HK-2 (cell line): Measurements from ENCODE around the gene MMS22L.
A peak's percentile ranks its signal among the peaks of the same experiment; 100 is the strongest.

Experiments
- DNase-seq: peaks from one replicate; pipeline ENCODE4 v3.0.0-alpha.2; 2018; ENCODE audit not compliant: unreplicated experiment

Gene MMS22L

DNA sequence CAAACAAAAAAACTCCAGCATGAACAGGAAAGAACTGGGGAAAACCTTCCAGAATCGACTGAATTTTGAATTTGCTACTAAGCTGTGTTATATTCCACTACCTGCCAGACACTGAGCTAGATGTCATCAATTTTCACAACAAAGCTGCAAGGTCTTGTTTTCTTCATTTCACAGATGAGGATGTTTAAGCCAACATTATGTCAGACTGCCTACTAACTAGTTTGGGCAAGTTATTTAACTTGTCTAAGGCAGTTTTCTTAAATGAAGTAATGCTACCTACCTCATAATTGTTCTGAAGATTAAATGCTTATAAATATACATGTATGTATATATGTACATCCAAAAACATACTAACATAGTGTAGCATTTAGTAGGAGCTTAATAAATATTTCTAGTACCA lies 144.4 kb downstream of the MMS22L start:
- no peak for DNase-seq

DNA sequence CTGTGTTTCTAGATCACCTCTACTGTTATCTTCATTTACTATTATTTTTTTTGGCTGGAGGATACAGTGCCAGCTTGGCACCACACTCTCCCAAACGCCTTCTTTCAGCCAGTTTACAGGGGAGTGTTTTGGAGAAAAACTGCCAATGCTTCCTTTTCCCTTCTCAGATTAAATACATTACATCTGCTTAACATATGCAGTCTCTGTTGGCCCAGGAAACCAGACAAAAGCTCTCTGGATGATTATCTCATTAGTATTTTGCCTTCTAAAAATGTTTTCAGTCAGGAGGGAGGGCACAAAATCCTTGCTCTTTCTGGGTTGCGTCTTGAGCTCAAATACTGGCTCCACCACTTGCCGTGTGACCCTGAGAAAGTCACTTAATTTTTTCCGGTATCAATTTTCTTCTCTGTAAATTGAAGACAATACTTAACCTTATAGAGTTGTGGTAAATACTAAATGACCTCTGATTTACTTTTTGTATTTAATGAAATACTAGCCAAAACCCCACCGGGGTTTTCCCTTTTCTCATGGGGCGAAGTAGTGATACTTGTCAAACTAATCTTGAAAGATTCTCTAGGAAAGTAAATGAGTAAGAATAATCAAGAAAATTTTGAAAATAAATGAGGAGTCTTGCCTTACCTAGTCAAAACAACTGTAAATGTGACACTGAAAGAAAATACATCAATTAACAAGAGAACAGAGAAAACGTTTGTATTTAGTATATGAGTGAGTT lies 146.2 kb downstream of the MMS22L start:
- no peak for DNase-seq

DNA sequence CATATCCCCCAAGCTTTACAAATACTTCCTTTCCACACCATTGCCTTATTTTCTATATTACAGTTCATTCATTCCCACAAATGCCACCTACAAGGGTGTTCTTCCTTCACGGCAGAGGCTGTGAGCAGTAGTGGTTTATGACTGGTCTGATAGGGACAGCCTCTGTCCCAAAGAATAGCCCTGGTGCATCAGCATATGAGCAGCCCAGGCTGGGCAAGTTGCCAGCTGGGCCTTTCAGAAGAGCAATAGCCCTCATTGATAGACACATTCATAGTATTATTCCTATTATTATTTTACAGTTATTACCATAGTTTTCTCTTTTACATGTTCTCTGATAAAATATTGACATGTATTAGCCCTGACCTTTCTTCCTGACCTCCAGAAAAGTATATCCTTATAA lies 149.9 kb downstream of the MMS22L start:
- DNase-seq, result peak; percentile 2

DNA sequence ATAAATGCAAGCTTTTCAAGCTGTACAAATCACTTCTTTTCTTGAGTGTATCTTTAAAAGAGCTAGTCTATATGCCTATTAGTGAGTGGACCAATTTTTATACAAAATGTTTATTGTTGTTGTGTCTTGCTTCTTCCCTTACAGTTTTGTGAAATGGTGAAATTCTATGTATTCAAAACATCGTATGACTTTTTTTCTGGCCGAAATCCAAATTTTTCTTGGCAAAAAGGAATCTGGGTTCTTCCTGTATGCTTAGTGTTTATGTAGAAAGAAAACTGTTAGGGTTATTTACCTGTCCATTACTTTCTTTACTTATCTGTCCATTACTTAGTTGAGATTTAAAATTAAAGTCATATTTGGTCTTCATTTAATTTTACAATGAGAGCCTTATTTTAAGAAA lies 153.9 kb downstream of the MMS22L start:
- DNase-seq, result no peak

DNA sequence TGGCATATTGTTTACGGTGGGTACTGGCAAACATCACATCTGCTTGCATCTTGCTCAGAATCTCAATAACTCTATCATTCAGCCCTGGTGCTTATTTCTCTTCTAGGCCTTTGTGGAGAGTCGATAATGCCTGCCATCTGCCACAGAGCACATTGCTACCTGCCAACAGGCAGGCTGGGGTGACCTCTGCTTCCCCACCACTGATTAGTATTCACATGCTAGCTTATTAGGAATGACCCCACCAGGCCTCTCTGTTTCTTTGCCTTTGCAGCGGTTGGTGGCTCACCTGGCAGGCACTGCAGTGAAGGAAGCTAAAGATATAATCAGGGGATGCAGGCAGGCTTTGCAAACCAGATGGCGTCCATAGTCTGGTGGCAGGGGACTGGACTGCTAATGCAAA lies 154.5 kb downstream of the MMS22L start:
- DNase-seq, result no peak

DNA sequence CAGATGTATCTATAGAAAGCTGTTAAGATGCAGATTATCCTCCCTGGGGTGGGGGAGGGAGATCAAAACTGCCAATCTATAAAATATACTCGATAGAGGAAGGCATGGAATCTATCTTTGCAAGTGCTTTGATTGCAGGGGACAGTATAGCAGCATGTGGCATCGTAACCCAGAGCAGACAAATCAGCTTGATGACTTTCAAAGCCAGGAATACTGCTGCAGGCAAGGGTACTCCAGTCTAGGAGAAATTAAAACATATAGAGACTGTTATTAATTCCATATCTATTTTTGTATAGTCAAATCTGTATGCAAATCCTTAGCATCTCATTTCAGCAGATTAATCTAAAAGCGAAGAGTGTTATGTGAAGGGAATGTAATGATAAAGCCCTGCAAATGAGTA lies 159.4 kb downstream of the MMS22L start:
- DNase-seq, result no peak

DNA sequence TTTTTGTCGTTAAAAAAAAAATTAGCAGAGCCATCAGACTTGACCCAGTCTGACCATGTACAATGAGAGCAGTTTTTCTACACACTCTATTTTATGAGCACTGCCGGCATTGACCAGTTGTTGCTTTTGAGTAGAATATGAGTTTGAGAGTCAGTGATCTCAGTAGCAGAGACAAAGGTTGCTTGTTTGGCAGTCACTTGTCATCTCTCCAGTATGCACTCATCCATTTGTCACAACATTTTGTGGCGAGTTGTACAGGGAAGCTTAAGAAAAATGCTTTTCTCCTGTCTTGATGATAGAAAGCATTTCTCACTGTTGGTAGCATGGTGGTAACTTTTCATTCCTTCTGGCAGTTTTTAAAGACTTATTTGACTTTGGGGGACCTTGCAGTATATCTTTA lies 159.9 kb downstream of the MMS22L start:
- DNase-seq, result no peak

DNA sequence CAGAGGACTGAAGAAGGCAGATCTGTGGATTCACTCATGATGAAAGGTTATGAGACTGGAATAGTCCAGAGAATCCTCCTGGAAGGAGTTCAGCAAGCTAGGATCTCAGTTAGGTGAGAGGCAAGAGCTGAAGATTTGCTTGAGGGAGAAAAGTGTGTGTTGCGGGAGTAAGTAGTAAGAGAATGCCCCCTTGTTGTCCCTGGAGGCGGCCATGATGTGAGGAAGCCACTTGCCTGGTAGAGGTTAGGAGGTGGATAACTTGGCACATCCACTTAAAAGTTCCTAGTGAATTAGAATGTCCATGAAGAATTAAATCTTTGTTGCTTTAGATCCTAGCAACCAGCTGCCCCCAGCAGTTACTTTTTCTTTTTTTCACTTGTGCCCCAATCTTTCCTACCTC lies 162.5 kb downstream of the MMS22L start:
- no peak for DNase-seq

DNA sequence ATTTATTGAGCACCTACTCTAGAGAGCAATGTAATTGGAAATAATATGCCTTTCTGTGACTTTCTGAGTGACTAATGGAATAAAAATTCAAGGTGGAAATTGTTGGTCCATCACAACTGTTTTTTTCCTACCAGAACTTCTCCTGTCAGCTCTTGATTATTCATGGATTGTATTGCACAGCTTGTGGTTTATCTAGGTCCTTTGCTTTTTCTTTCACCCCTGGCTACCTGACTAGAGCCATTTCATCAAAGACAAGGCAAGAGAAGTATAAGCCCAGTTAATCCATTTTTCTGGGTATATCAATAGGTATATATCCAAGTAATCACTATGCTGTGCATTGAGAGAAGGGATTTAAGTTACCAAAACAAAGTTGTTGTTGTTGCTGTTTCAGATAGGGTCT lies 168.4 kb downstream of the MMS22L start:
- no peak for DNase-seq

DNA sequence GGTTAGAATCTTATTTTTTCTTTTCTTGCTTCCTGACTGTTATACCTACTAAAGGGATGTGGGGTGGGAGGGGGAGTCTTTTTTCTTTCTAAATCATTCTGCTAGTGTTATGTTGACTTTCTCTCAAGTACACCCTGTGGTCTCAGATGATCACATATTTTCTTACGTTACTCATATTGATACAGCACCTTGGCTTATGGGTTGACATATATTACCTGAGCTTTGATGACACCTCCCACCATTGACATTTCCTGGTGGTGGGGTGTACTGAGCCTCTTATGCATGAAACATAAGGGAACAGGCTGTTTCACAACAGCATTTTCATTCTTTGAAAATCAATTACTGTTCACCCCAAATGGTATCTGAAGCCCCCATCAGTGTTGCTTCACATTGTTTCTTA lies 169.8 kb downstream of the MMS22L start:
- no peak for DNase-seq

DNA sequence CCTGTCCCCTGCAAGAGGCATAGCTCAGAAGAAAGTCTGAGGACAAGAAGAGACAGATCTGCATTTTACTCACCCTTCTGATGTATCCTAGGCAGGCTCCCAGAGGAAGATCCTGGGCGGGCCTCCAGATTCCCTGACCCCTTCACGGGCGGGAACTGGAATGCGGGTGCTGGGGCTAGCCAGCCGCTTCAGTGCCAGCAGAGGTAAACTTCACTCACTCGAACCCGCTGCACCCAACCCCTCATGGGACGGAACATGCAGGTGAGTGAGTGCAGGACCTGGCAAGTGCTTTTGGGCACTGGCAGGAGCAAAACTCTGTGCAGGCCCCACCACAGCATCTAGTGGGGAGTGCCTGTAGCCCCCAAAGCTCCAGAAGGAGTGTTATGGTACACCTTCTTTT lies 171.8 kb downstream of the MMS22L start:
- DNase-seq, result no peak

DNA sequence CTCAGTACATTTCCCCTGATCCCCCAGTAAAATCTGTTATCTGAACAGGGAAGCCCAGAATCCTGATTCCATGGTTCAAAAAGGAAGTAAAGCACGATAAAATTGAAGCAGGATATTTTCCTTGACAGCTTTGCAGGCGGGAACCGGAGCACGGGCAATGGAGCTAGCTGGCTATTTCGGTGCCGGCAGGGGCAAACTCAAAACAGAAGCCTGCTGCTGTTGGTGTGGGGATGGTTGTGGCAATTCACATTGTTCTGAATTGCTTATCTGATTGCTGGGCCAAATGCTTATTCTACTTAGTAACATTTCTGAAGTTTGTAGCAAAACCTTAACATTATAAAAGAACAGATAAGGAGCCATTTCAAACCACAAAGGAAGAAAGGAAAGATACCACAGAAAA lies 172.4 kb downstream of the MMS22L start:
- no peak for DNase-seq

DNA sequence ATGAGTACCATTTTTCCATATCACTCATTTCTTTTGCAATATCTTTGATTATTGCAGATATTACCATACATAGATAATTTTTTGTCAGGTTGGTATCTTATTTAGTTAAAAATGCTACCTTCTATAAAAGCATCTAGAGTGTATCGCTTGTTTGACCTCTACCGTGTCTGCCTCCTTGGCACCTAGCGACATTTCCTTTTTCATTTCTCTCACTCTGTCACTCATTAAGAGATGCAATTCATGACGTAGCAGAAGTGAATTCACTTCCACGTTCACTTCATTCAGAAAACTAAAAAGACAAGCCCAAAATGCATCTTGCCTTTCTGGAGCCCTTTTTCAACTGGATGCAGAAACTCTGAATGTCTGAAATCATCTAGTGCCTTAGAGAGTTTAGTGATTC lies 172.9 kb downstream of the MMS22L start:
- no peak for DNase-seq

DNA sequence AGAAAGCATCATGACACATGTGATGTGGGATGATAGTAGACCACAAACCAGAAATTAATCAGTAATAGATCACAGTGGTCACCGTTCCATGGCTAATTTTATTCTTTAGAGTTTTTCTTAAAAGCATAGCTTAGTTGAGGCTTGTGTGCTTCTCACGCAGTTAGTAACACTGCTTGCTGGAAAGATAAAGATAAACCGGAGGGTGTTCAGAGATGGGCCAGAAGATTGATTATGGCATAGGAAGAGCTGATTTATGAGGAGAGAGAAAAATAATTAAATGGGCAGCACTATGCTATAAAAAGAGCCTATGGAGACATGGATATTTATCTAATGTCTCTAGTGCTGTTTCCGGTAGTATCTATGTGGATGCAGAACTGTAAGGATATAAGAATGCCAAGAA lies 173.6 kb downstream of the MMS22L start:
- no peak for DNase-seq

DNA sequence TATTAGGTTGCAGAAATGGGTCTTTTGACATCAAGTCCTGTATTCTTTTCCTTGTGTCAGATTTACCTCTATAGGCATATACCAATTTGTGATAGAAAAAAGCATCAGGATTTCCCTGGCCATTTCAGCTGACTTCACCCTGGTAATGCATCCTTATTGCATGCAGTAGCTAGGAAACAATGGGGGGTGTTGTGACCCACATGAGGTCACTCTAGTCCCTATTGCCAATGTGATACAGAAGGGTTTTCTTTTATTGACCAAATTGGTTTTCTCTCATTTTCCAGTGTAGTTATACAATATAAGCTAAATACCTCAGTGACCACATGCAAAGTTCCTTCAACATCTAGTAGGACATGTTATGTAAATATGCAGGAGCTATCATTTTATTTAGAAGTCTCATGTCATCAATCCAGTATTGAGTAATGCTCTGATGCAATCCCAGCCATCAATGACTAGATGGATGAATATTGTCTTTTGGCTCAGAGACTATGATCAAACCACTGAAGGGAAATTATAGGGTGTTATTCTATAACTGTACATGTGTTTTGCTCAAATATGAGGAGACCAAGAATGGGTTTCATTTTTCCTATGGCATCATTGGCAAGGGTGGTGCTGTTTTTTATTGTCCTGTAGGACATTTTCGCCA lies 180.7 kb downstream of the MMS22L start:
- DNase-seq, result no peak

DNA sequence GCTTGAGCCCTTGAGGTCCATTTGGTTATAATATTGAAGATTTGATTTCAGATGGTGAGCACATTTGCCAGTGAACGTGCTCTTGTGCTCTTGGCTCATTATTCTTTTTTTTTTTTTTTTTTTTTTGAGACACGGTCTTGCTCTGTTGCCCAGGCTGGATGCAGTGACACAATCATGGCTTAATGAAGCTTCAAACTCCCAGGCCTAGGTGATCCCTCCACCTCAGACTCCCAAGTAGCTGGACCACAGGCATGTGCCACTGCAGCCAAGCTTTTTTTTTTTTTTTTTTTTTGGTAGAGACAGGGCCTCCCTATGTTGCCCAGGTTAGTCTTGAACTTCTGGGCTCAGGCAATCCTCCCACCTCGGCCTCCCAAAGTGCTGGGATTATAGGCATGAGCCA lies 182.3 kb downstream of the MMS22L start:
- DNase-seq, result no peak

DNA sequence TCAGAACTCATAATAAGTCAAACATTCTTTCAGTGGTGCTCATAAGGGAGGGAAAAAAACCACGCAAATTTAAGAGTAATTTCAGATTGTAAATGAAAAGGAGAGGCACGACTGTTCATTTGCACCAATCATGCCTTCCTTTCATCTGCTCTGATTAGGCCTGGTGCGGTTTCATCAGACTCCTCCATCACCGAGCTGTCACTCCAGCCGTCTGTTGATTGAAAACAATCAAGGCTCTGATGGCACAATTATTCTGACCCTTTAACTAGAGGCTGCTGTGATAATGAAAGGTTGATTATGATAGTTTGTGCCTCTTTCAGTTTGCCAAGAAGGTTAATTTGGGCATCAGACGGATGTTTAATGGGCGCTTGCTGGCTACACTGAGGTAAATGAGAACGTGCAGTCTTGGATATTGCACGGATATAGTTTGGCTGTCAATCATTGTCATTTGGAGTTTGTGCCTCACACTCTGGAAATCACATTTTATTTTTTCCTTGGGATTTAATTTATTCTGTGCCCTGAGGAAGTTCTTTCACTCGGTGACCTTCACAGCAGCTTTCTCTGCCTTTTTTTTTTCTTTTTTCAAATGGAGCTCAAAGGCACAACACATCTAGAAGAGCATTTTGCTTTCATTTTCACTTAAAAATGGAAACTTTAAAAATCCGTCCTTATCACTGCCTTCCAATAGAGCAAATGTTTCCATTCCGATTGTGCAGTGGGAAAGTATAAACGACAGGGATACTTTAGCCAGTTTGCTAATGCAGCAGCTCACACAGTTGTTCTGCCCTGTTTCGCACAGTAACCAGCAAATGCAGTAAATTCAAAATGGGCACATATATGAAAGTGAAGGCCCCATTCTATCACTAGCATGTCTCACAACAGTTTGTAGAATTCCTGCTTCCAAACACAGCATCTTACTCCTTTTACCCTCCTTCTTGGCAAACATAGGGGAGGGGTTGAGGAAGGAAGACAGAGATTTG lies 185.7 kb downstream of the MMS22L start:
- no peak for DNase-seq

DNA sequence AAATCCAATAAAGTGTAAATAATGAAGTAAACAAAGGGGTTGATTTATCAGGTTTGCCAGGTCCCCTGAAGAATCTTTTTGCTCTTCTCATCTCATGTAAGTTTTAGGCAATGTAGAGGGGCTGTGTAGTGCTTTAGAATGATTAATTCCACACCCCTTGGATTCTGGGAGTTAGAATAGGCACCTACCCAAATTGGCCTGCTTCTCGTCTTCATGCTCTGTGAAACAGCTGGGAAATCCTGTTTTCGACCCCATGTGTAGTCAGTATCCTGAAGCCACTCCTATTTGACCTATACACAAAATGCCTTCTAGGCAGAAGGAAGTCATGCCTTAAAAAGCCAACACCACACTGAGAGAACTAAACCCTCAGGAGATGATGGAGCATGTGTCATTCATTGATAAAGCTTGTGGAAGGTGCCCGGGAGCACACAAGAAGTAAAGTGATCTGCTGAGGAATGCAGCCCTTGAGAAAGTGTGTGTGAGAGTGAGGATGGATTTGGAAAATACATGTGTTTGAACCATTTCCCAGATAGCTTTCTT lies 187.6 kb downstream of the MMS22L start:
- no peak for DNase-seq

DNA sequence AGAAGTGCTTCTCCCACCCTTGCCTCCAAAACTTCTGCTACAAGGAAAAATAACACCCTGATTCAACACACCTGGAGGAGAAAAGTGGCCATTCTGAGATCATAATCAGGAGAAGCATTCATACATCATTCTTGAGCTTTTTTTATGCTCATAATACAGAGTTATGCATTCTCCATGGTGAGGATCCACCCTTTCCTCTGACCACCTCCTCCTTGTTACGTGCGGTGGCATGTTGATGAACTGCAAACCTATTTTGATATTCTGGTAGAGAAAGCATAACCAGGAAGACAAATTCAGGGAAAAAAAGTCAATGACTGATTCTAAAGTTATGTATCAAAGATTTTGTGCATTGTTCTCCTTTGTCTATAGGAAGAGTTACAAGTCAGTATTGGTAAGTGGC lies 188.6 kb downstream of the MMS22L start:
- no peak for DNase-seq

DNA sequence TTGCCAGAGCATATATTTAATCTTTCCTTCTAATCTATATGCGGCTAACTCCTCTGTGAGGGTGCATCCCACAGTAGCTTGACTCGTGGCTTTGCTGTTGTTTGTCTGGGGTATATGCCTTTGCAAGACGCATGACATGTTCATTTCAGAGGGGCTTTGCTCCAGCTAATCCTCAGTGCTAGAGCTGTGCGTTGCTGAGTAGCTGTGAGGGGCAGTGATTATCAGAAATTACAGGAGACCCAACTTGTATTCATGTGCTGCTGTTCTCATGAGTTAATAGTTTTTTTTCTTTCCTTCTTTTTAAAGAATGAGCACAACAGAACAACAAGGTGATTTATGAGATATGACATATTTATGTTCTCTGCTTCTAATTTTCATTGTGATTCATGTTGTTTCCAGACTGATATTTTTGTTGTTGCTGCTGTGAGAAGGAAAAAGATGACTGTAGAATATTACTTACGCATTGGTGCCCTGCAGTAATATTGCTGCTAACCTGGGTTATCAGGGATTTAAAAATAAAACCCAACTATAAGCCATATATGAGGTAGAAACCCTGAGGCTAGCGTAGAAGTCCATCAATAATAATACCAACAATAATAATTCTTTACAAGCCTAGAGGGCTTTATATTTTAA lies 190.2 kb downstream of the MMS22L start:
- DNase-seq, result no peak
